ENCODE data around the gene ZFAND6. TPM values are rescaled to one million over a fixed set of nuclear protein-coding genes. Genes with fewer than 3 reads are reported as not detected.

Gene ZFAND6
- total and polyA plus RNA-seq, 10 of the 15 experiments (the other 5 are each of a cell fraction or from before 2014, with no cell fraction given) = 78.9 to 179 (median 135) TPM

GRCh38 chr15:80059786-80060355 lies 395 bp downstream of the ZFAND6 start (continued):
- TF ChIP-seq NR2C2 (IDR thresholded peaks at IDR 0.05; ENCODE audit: borderline replicate concordance, control insufficient read depth, insufficient read length, low read depth) (no peak), PRDM15 (CRISPR knock-in tag; IDR thresholded peaks at IDR 0.05) (no peak), NFYB (IDR thresholded peaks at IDR 0.05; ENCODE audit: insufficient read depth, low read depth, low read length) (no peak), RELA (IDR thresholded peaks at IDR 0.05; ENCODE audit: borderline replicate concordance, partially characterized antibody) (no peak), SIX5 (IDR thresholded peaks at IDR 0.05; ENCODE audit: low read depth, low read length, severe bottlenecking) (no peak), JUNB (IDR thresholded peaks at IDR 0.05) (no peak), EGR1 (IDR thresholded peaks at IDR 0.05; ENCODE audit: borderline replicate concordance in 1 of 2, low read depth in 2 of 2, low read length in 2 of 2) (peak in 1 of 2 experiments; percentile 90; a peak in 2 of 3 replicates), SP1 (IDR thresholded peaks at IDR 0.05; ENCODE audit: low read depth, low read length) (no peak), DPF2 (IDR thresholded peaks at IDR 0.05) (peak; percentile 93), MEF2A (IDR thresholded peaks at IDR 0.05; ENCODE audit: insufficient read depth, low read depth, low read length) (peak; percentile 45; the same call in 1 of the 2 replicates), BHLHE40 (IDR thresholded peaks at IDR 0.05; ENCODE audit: borderline replicate concordance in 1 of 2, low read depth in 2 of 2, low read length in 1 of 2) (peak in 1 of 2 experiments; percentile 61; a peak in 2 of 4 replicates), BCL11A (IDR thresholded peaks at IDR 0.05; ENCODE audit: low read depth, low read length) (no peak), NFIC (IDR thresholded peaks at IDR 0.05; ENCODE audit: low read depth, low read length) (no peak), SUPT20H (IDR thresholded peaks at IDR 0.05; ENCODE audit: borderline replicate concordance, control insufficient read depth, low read depth, low read length) (no peak), ZNF592 (IDR thresholded peaks at IDR 0.05) (no peak), GATAD2B (conservative IDR thresholded peaks at IDR 0.05; ENCODE audit: low read depth) (peak; percentile 98), BRCA1 (IDR thresholded peaks at IDR 0.05; ENCODE audit: low read depth, low read length) (no peak), CHD2 (IDR thresholded peaks at IDR 0.05; ENCODE audit: borderline replicate concordance, low read depth, low read length) (peak; percentile 86), RUNX3 (IDR thresholded peaks at IDR 0.05; ENCODE audit: low read length) (0 out of 2 replicates have a peak, but pooled peaks have one; percentile 1), BACH1 (IDR thresholded peaks at IDR 0.05; ENCODE audit: borderline replicate concordance) (0 out of 2 replicates have a peak, but pooled peaks have one; percentile 75), CREM (IDR thresholded peaks at IDR 0.05; ENCODE audit: low read depth) (no peak)
- TF ChIP-seq, protein P1, sequence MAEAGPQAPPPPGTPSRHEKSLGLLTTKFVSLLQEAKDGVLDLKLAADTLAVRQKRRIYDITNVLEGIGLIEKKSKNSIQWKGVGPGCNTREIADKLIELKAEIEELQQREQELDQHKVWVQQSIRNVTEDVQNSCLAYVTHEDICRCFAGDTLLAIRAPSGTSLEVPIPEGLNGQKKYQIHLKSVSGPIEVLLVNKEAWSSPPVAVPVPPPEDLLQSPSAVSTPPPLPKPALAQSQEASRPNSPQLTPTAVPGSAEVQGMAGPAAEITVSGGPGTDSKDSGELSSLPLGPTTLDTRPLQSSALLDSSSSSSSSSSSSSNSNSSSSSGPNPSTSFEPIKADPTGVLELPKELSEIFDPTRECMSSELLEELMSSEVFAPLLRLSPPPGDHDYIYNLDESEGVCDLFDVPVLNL (IDR thresholded peaks at IDR 0.05; ENCODE audit: low read depth, low read length) = no peak

Data from GM12878 (cell line).